AG04450 (cell line): ENCODE data around the gene SLC15A4. TPM values are rescaled to one million over a fixed set of nuclear protein-coding genes. Genes with fewer than 3 reads are reported as not detected.

Experiments used
- CTCF ChIA-PET: fragments of 300-600, 350-600 bp; formaldehyde crosslinking; extraction: SDS; loops from one replicate; lab custom pipeline; 2022; ENCODE audit warnings: antibody characterized with exemption, inconsistent platforms; lab: Charles Lee
- POLR2A ChIA-PET: fragments of 350-600 bp; formaldehyde crosslinking; extraction: SDS; loops from one replicate; lab custom pipeline; 2021; ENCODE audit warnings: antibody characterized with exemption, inconsistent platforms; lab: Yijun Ruan, JAX
- DNase-seq: peaks from one replicate; pipeline ENCODE4 v3.0.0-alpha.2; 2011; ENCODE audit warnings: low read depth, low spot score
- H3K27ac ChIP-seq: one replicate; pipeline ENCODE4 v1.5.1; 2012; ENCODE audit warnings: low read depth, low read length, control low read depth
- H3K27me3 ChIP-seq: one replicate; pipeline ENCODE4 v1.6.0; 2012; ENCODE audit warnings: low read length; ENCODE audit not compliant: control insufficient read depth, insufficient read depth
- H3K4me3 ChIP-seq: 2 replicates; pipeline ENCODE4 v1.5.1; 2011; ENCODE audit warnings: mild to moderate bottlenecking, low read depth, low read length, control low read depth
- H3K9me3 ChIP-seq: 2 replicates; pipeline ENCODE4 v1.5.1; 2012; ENCODE audit warnings: low read length; ENCODE audit not compliant: control insufficient read depth, insufficient read depth
- CTCF ChIP-seq: IDR thresholded peaks from 2 replicates; pipeline ENCODE4 v1.5.1; 2011; ENCODE audit warnings: low read depth, low read length, control low read depth, inconsistent platforms
- polyA minus RNA-seq: library from RNA; depleted of rRNA, polyadenylated mRNA; stranded (reverse); fragments of >200 nt; gene quantifications from 2 replicates; pipeline ENCODE4 v1.2.3, GENCODE V29; 2011; rRNA and poly(A)+ RNA removed
- polyA plus RNA-seq: library from polyadenylated mRNA; depleted of rRNA; stranded (reverse); fragments of >200 nt; gene quantifications from 2 replicates; pipeline ENCODE4 v1.2.3, GENCODE V29; 2011; rRNA removed

SLC15A4 gene
- 19.0 and 21.2 TPM in 2 replicates for polyA plus RNA-seq
- polyA minus RNA-seq: 33.1 and 42.5 TPM in 2 replicates

- CTCF ChIA-PET: no interaction called here
- DNase-seq: peak; percentile 63
- peak; percentile 24; the same call in 1 of the 2 replicates for TF ChIP-seq CTCF
- POLR2A ChIA-PET: interaction anchor here (0.7 kb wide), 2 partner anchors 41 to 57 kb away, joined by 3 read pairs; no protein-coding TSS in a partner anchor
- peak within 1 kb of the TSS; percentile 98 for H3K4me3 ChIP-seq
- no peaks in the 10 kb centered on the region for H3K27me3 ChIP-seq
- peaks cover 3% of the 10 kb centered on the region; the same call in 1 of the 2 replicates for H3K9me3 ChIP-seq
- H3K27ac ChIP-seq: peak within 1 kb of the TSS; percentile 77
Observed at GRCh38 chr12:128823916-128824839, at the start of gene SLC15A4. Gene SLC15A4, minus strand, starts transcription at chr12:128823958. Its CDS starts 15 bp downstream, at chr12:128823943.

GRCh38 chr12:128872303-128872702 lies 48.5 kb upstream of the SLC15A4 start:
- TF ChIP-seq CTCF: no peak
- H3K27ac ChIP-seq: no peak overlapping the region
- ChIA-PET CTCF (no interaction called here), POLR2A (no interaction called here)
- peaks cover 47% of the 10 kb centered on the region for H3K9me3 ChIP-seq
- no peak overlapping the region for H3K4me3 ChIP-seq
- no peak for DNase-seq
- H3K27me3 ChIP-seq: no peaks in the 10 kb centered on the region

- Histone ChIP-seq H3K27me3 (no peaks in the 10 kb centered on the region), H3K4me3 (no peak overlapping the region), H3K9me3 (peaks cover 54% of the 10 kb centered on the region), H3K27ac (no peak overlapping the region)
- POLR2A ChIA-PET: no interaction called here
- no peak for DNase-seq
- CTCF ChIA-PET: no interaction called here
- no peak for TF ChIP-seq CTCF
Observed at GRCh38 chr12:128871516-128871892, 47.7 kb upstream of the SLC15A4 start.

GRCh38 chr12:128867466-128867865 lies 43.7 kb upstream of the SLC15A4 start:
- CTCF ChIA-PET: no interaction called here
- Histone ChIP-seq H3K27me3 (no peaks in the 10 kb centered on the region), H3K9me3 (peaks cover 62% of the 10 kb centered on the region), H3K4me3 (no peak overlapping the region), H3K27ac (no peak overlapping the region)
- POLR2A ChIA-PET: no interaction called here
- no peak for DNase-seq
- no peak for TF ChIP-seq CTCF
